Transverse colon (tissue), 3 donors: Measurements from ENCODE around the gene SP140.
"Not testable (repeated sequence)": the region's sequence is repeated elsewhere in the genome, so short reads cannot be mapped to it uniquely, and the experiment has no call there.

Experiments
- CTCF ChIP-seq, 5 experiments: fragments of 200-600 bp in 3 of 5; fragments of 450-650 bp in 2 of 5; sonication (generic) in 3 of 5; IDR thresholded peaks; 1 replicate in 2 of 5; 2 replicates in 3 of 5; pipeline ENCODE4 v1.5.1; 2016 to 2017; ENCODE audit warnings: antibody characterized with exemption in 5 of 5, inconsistent platforms in 3 of 5, mild to moderate bottlenecking in 2 of 5, moderate library complexity in 1 of 5
- POLR2A ChIP-seq: fragments of 450-650 bp; IDR thresholded peaks from one replicate; pipeline ENCODE4 v1.6.1; 2016; ENCODE audit warnings: antibody characterized with exemption, mild to moderate bottlenecking, moderate library complexity

- TF ChIP-seq POLR2A; CTCF (IDR thresholded peaks at IDR 0.05): not testable (repeated sequence)
These were observed 116.5 kb downstream of the SP140 start for GRCh38 chr2:230341936-230342528.
